Lung (tissue), 12 donors: Measurements from ENCODE around the gene AGPAT1. TPM values are rescaled to one million over a fixed set of nuclear protein-coding genes. Genes with fewer than 3 reads are reported as not detected.

Experiments used
- ATAC-seq: fragments of 200-7000 bp; cut with Tn5 transposase; one replicate; pipeline ENCODE4 v1.9.1; 2020; ENCODE audit warnings: moderate number of reproducible peaks; ENCODE audit not compliant: insufficient read depth, low FRiP score
- DNase-seq, 3 donors: peaks; one replicate each; pipeline ENCODE4 v3.0.0-alpha.2; 2013 to 2017
- H3K27ac ChIP-seq, 2 donors: one replicate each; pipeline ENCODE4 v1.5.1; 2013; ENCODE audit warnings: mild to moderate bottlenecking in 2 of 2, moderate library complexity in 2 of 2, control low read depth in 1 of 2, inconsistent platforms in 1 of 2, low read depth in 1 of 2, low read length in 1 of 2
- H3K27me3 ChIP-seq, 3 donors: one replicate each; pipeline ENCODE4 v1.5.1; 2013; ENCODE audit warnings: low read length in 2 of 3; ENCODE audit not compliant: control insufficient read depth in 3 of 3, insufficient read depth in 3 of 3
- H3K36me3 ChIP-seq, 4 donors: one replicate each; pipeline ENCODE4 v1.5.1; 2013; ENCODE audit warnings: low read length in 4 of 4, mild to moderate bottlenecking in 1 of 4, moderate library complexity in 1 of 4; ENCODE audit not compliant: control insufficient read depth in 4 of 4, insufficient read depth in 4 of 4
- H3K4me1 ChIP-seq, 5 donors: one replicate each; pipeline ENCODE4 v1.5.1; 2013; ENCODE audit warnings: low read length in 5 of 5, mild to moderate bottlenecking in 2 of 5, moderate library complexity in 1 of 5; ENCODE audit not compliant: control insufficient read depth in 5 of 5, insufficient read depth in 5 of 5
- H3K4me3 ChIP-seq: one replicate; pipeline ENCODE4 v1.5.1; 2013; ENCODE audit warnings: mild to moderate bottlenecking, control low read depth, moderate library complexity
- H3K9ac ChIP-seq, 2 donors: one replicate each; pipeline ENCODE4 v1.5.1; 2013; ENCODE audit warnings: low read length in 2 of 2, control low read depth in 1 of 2; ENCODE audit not compliant: insufficient read depth in 1 of 2
- H3K9me3 ChIP-seq, 4 donors: one replicate each; pipeline ENCODE4 v1.5.1; 2013; ENCODE audit warnings: low read length in 3 of 4, mild to moderate bottlenecking in 1 of 4, moderate library complexity in 1 of 4; ENCODE audit not compliant: control insufficient read depth in 4 of 4, insufficient read depth in 3 of 4
- CTCF ChIP-seq: IDR thresholded peaks from 2 replicates; pipeline ENCODE4 v1.5.1; 2012; ENCODE audit warnings: mild to moderate bottlenecking; ENCODE audit errors: control extremely low read depth, extremely low read depth
- WGBS, 2 donors: extraction: QIAGEN DNeasy Blood & Tissue Kit; methylation state at CpG; one replicate each; pipeline ENCODE4 v1.1.7; 2013; 5-methylcytosine and 5-hydroxymethylcytosine counted together
- polyA plus RNA-seq, 2 donors: library from polyadenylated mRNA; stranded (reverse); fragments of 200-250 nt; gene quantifications; one replicate each; pipeline ENCODE4 v1.2.1, GENCODE V29; 2013
- total RNA-seq, 2 donors: library from RNA; depleted of rRNA in 1 of 2; stranded (reverse); fragments of >200 nt in 1 of 2; gene quantifications; one replicate each; pipeline ENCODE4 v1.2.1, GENCODE V29; 2014 to 2021
- donor health status: control.
- donor health status: control.
- donor health status: Bipolar disorder and iron deficiency.
- donor health status: healthy.
- donor health status: DM: yes; HTN: yes; CAD: no.

The AGPAT1 gene
- total and polyA plus RNA-seq, 4 donors, result 24.7 to 52.6 (median 40.5) TPM

- DNase-seq (peak; percentile 76 to 80 (median 79)), ATAC-seq (no peak)
- Histone ChIP-seq H3K27ac (peak overlapping the region; percentile 78 to 87), H3K4me3 (peak overlapping the region; percentile 69), H3K9me3 (no peaks in the 10 kb centered on the region), H3K36me3 (peaks cover 4 to 26% (median 10%) of the 10 kb centered on the region in 4 donors), H3K4me1 (peaks cover 2 to 37% (median 15%) of the 10 kb centered on the region in 5 donors), H3K9ac (peak overlapping the region; percentile 73 to 74), H3K27me3 (peaks cover 0 to 41% (median 22%) of the 10 kb centered on the region in 3 donors)
- TF ChIP-seq CTCF, result peak; percentile 47
- 5% methylated on average over 33 to 34 of the region's 34 CpGs for WGBS, 2 donors
Measured at GRCh38 chr6:32154514-32155161, 21.2 kb downstream of the AGPAT1 start.

GRCh38 chr6:32153564-32154513 lies 22.0 kb downstream of the AGPAT1 start, which contains the start of gene PPT2:
Gene PPT2, plus strand, starts transcription at chr6:32154141. Its CDS starts 454 bp downstream, at chr6:32154595.
- ATAC-seq, result peak; percentile 51
- H3K4me1 ChIP-seq, result peaks cover 2 to 37% (median 16%) of the 10 kb centered on the region in 5 donors
- H3K4me3 ChIP-seq, result peak within 1 kb of the TSS; percentile 69
- H3K36me3 ChIP-seq, result peaks cover 4 to 26% (median 10%) of the 10 kb centered on the region in 4 donors
- H3K9ac ChIP-seq, result peak within 1 kb of the TSS; percentile 74 to 79
- H3K9me3 ChIP-seq, result no peaks in the 10 kb centered on the region
- H3K27me3 ChIP-seq, result peaks cover 0 to 41% (median 25%) of the 10 kb centered on the region in 3 donors
- WGBS, 2 donors, result 3 to 5% methylated on average over 52 of the region's 52 CpGs
- no peak for TF ChIP-seq CTCF
- peak within 1 kb of the TSS; percentile 78 to 87 for H3K27ac ChIP-seq
- DNase-seq, result peak; percentile 95 to 98 (median 97)

- Histone ChIP-seq H3K27me3 (peaks cover 0 to 46% (median 30%) of the 10 kb centered on the region in 3 donors), H3K9ac (peak overlapping the region in 1 of 2 donors; percentile 79), H3K36me3 (peaks cover 0 to 21% (median 4%) of the 10 kb centered on the region in 4 donors), H3K27ac (peak overlapping the region; percentile 57 to 87), H3K4me3 (no peak overlapping the region), H3K4me1 (peaks cover 2 to 37% (median 17%) of the 10 kb centered on the region in 5 donors), H3K9me3 (no peaks in the 10 kb centered on the region)
- TF ChIP-seq CTCF, result no peak
- WGBS, 2 donors, result 43 to 56% methylated on average over 35 of the region's 35 CpGs
- ATAC-seq, result no peak
- peak; percentile 31 to 70 (median 63) for DNase-seq
Measured at GRCh38 chr6:32152769-32153563, 22.9 kb downstream of the AGPAT1 start.
